HG03439 (cell line): ENCODE data around the gene SSNA1.

Source experiments
- ATAC-seq: cut with Tn5 transposase; IDR thresholded peaks from one replicate; pipeline ENCODE4 v1.9.1; 2021; ENCODE audit warnings: mild to moderate bottlenecking, moderate library complexity; ENCODE audit not compliant: unreplicated experiment

SSNA1 gene

GRCh38 chr9:137180491-137180890, 8.0 kb upstream of the SSNA1 start:
- ATAC-seq = no peak

- no peak for ATAC-seq
These were observed 6.8 kb upstream of the SSNA1 start for GRCh38 chr9:137181680-137182079.

GRCh38 chr9:137182836-137183235, 5.6 kb upstream of the SSNA1 start:
- no peak for ATAC-seq

- no peak for ATAC-seq
These were observed 4.4 kb upstream of the SSNA1 start for GRCh38 chr9:137183980-137184595.

GRCh38 chr9:137184881-137185660, 3.4 kb upstream of the SSNA1 start:
- no peak for ATAC-seq

- ATAC-seq = no peak
These were observed 2.6 kb upstream of the SSNA1 start for GRCh38 chr9:137185921-137186320.

GRCh38 chr9:137186385-137186784, 2.1 kb upstream of the SSNA1 start:
- no peak for ATAC-seq

- ATAC-seq = no peak
These were observed 1.1 kb upstream of the SSNA1 start for GRCh38 chr9:137187386-137187785.

- ATAC-seq = no peak
These were observed 388 bp upstream of the SSNA1 start for GRCh38 chr9:137188086-137188489.

- ATAC-seq = no peak
These were observed 1.1 kb downstream of the SSNA1 start for GRCh38 chr9:137189297-137190295.

GRCh38 chr9:137190315-137190856, 1.9 kb downstream of the SSNA1 start:
- no peak for ATAC-seq

- ATAC-seq = no peak
These were observed 2.8 kb downstream of the SSNA1 start for GRCh38 chr9:137191245-137191644.

GRCh38 chr9:137191691-137192447, 3.4 kb downstream of the SSNA1 start:
- ATAC-seq = no peak

- ATAC-seq = no peak
These were observed 3.9 kb downstream of the SSNA1 start for GRCh38 chr9:137192448-137192780.

GRCh38 chr9:137192859-137193258, 4.4 kb downstream of the SSNA1 start:
- no peak for ATAC-seq

- no peak for ATAC-seq
These were observed 5.3 kb downstream of the SSNA1 start for GRCh38 chr9:137193771-137194170.

- no peak for ATAC-seq
These were observed 5.9 kb downstream of the SSNA1 start for GRCh38 chr9:137194388-137194787.

GRCh38 chr9:137194909-137195308, 6.4 kb downstream of the SSNA1 start:
- ATAC-seq = no peak

- no peak for ATAC-seq
These were observed 7.2 kb downstream of the SSNA1 start for GRCh38 chr9:137195525-137196220.
